IPS-NIHi7 (cell line): ENCODE measurements around the gene GPC6.
"Not testable (repeated sequence)": the region's sequence is repeated elsewhere in the genome, so short reads cannot be mapped to it uniquely, and the experiment has no call there.

ENCODE experiments used
- DNase-seq: peaks from one replicate; pipeline ENCODE4 v3.0.0; 2012; ENCODE audit warnings: mixed read lengths; ENCODE audit errors: extremely low spot score

Gene GPC6

DNA sequence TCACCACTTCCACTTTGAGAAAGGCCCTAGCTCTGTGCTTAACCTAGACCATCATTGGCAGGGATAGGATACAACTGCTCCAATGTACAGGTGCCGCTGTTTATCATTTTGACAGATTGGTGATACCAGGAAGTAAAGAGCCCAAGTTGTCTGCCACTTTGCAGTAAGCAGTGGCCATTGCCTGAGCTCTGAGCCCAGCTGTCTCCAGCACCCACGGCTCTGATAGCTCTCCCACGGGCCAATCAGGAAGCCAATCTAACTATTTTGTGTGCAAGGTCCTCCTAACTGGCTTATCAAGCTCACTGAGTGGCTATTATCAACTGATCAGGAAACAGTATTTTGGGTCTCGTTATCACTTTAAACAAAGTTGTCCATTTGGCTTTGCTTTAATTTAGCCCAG is 1071.7 kb downstream of the GPC6 start:
- DNase-seq = no peak

DNA sequence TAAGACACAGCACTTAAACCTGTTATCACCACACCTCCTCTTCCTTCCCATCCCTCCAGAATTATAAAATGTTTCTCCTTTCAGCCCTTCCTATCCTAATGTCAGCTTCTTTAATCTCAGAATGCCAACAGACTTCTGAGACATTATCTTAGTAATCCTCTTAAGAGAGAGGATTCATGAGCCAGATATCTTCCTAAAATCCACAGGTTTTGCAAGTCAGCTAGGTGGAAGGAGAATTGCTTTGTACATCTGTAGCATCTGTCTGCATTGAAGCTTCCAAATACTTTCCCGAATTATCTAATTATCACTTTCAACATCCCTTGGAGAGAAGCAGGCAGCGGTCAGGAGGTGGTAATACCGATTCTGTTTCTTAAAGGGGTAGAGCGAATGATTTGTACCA is 1073.8 kb downstream of the GPC6 start:
- DNase-seq = no peak

DNA sequence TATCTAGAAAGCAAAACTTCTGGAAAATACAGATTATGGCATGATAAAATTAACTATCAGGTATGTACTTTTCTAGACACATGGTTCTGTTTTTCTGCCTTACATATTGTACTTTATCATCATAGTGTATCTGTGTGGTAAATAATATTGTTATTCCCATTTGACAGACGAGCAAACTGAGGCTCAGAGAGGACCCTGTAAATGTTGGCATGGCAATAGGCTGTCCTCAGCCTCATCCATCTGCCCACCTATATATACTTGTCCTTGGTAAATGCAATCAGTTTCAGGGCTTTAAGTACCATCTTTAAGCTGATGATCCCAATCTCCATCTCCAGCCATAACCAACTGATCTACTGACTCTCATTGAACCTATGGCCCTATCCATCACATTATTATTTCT is 1074.9 kb downstream of the GPC6 start:
- no peak for DNase-seq

GRCh38 chr13:94302847-94303565 is 1076.4 kb downstream of the GPC6 start:
- not testable (repeated sequence) for DNase-seq

GRCh38 chr13:94303644-94304174 is 1077.1 kb downstream of the GPC6 start:
- no peak for DNase-seq

DNA sequence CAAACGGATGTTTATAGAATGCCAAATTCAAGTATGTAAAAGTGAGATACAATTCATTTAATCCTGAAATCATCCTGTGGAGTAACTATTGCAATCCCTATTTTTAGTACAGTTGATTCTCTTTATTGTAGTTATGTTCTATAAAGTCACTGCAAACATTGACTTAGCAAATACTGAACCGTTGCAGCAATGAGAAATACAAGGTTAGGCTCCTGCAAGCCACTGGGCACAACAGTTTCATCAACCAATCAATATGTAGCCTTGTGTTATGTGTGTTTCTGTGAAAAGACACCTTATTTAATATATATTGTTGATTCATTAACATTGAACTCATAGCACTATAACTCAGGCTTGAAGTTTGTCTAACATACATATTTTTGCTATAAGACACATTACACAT is 1078.4 kb downstream of the GPC6 start:
- DNase-seq = no peak

GRCh38 chr13:94305463-94305862 is 1078.9 kb downstream of the GPC6 start:
- DNase-seq = no peak

- DNase-seq = no peak
Observed at GRCh38 chr13:94305934-94306333, 1079.3 kb downstream of the GPC6 start.

DNA sequence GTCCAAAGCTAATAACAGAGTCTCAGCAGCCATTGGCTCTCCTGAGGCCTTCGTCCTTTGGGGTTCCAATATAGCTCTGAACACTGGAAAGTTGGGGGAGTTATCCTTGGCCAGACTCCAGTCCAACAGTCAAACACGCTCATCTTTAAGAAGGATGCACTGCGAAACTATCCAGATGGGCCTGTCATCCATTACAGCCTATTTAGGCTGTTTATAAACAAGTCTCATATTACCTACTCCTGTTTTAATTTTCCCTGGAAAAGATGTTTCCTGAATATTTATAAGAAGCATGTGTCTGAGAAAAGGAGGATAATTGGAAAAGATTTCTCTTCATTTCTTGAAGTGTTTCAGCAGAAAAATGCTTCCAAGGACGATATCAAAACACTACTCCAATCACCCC is 1082.2 kb downstream of the GPC6 start:
- no peak for DNase-seq

DNA sequence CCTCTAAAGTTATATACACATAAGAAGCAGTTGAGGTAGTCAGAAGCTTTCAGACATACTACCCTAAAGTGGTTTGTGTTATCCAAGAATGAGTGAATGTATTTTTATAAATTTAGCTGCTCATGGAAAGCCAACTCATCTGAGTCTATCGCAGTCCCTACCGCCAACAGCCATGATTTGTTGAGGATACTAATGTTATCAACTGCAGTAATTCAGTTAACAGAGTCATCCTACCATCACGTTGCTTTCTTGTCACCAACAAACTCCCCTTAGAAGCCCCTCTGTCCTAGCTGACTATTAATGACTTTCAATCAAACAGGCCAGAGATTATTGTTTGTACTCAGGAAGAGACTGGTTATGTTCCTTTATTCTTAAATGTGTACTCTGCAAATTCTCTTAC is 1083.0 kb downstream of the GPC6 start:
- DNase-seq = no peak

DNA sequence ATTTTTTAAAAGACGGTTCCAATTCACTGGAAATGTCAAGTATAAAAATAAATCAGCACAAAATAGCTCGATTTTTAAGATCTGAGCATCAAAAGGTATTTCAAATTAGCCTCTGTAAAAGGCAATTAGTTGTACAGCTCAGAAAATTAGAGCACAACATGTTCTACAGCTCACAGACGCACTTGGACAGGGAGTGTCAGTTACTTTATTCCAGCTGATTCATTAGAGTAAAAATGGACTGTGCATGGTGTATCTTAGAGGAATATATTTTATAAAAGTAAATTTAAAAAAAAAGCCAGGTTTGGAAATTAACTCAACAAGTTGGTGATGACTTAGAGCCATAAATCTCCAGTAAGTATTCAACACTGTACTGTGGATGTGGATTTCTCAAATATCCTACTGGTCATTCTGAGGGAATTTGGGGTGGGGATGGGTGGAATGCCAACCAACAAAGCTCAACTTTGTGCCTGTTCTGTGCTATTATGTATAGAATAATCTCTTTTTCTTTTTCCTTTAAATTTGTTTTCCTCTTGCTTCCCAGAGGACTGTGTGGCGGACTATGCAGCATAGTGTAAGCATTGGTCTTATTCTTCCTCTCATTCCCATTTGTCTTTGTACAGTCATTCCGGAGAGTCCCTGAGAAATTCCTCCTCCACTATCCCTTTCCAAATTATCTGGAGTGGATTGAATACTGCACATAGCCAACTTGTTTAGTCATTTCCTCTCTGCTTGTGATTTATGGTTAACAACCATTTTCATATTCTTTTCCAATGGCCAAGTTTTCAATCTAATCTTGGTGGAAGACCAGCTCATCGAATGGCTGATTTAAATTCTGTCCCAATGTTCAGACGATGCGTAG is 1083.6 kb downstream of the GPC6 start:
- DNase-seq = no peak

- DNase-seq = no peak
Observed at GRCh38 chr13:94311893-94312292, 1085.3 kb downstream of the GPC6 start.

DNA sequence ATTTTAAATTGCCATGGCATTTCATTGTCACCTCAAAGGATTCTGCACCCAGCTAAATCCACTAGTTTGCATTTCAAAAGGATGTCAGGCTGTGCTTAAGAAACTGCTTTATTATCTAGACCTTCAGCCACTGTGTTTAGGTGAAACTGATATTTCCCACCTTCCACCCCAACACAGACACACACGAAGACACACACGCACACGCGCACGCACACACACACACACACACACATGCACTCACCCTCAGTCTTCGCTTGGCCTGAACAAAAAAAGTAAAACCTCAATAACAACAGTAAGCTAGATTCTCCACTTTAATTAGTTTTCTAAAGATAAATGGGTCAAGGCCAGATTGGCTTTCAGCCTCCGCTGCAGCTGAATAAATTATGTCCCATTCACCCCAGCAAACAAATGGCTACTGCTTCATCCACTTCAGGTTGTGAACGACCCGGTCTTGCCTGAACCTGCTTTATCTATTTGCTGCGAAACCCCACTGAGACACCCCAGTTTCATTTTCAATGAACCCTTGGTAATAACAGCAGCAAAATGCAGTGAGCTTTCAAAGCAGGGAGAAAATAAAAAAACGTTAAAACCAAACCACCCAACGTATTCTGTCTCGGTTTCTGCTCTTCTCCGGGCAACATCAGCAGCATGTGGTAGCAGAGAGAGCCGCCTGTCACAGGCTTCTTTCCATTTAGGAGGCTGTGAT is 1086.1 kb downstream of the GPC6 start:
- DNase-seq = no peak

DNA sequence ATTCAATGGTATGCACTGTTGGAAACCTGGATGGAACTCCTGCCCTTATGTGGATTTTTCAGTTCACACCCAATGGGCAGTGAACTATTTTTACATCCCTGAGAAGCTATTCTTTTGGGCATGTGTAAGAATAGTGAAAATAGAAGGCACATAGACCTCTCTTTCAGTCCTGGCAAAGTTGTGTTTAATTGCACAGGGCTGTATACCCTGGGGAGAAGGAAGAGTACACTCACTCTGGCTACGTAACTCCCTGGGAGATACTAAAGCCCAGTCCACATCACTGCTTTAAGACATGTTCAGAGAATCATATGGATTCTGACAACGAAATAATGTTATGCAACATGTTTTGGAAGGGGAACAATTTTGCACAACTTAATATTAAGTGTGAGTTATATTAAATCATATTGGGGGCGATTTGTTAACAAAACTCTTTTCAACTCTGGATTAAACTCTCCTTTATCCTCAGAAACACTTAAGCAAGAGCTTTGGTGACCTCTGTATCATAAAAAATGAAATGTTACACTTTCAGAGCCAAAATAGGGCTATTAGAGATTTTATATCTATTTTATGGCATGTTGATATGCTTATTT is 1086.8 kb downstream of the GPC6 start:
- no peak for DNase-seq

GRCh38 chr13:94313926-94314325 is 1087.3 kb downstream of the GPC6 start:
- no peak for DNase-seq

DNA sequence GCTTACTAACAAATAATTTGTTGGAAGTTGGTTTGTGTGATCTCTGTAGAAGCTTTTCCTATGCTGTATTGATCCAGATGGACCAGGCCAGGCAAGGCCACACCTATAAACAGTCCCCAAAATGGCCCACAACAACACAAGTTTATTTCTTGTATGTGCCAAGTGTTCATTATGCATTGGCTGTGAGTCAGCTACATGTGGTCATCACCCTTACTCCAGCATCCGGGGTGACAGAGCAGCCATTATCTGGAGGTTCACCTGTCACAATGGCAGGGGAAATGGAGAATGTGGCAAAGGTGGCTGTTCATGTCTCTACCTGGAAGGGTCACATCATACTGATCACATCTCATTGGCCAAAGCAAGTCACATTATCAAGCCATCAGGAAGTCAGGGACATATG is 1088.6 kb downstream of the GPC6 start:
- no peak for DNase-seq

- DNase-seq = no peak
Observed at GRCh38 chr13:94317063-94317491, 1090.5 kb downstream of the GPC6 start.

GRCh38 chr13:94318418-94318817 is 1091.8 kb downstream of the GPC6 start:
- no peak for DNase-seq

DNA sequence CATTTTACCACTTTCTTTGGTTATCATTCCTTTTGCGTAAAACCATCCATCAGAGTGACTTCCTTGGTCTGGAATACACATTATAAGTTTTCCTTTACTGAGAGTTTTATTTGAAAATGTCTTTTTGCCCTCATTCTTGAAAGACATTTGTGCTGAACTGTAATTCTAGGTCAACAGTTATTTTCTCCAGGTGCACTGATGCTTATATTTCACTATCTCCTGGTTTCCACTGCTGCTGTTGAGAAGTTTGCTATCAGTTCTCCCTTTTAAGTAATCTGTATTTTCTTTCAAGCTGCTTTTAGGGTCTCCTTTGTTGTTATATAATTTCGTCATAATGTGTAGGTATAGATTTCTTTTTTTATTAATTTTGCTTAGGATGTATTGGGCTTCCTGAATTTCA is 1092.9 kb downstream of the GPC6 start:
- no peak for DNase-seq

DNA sequence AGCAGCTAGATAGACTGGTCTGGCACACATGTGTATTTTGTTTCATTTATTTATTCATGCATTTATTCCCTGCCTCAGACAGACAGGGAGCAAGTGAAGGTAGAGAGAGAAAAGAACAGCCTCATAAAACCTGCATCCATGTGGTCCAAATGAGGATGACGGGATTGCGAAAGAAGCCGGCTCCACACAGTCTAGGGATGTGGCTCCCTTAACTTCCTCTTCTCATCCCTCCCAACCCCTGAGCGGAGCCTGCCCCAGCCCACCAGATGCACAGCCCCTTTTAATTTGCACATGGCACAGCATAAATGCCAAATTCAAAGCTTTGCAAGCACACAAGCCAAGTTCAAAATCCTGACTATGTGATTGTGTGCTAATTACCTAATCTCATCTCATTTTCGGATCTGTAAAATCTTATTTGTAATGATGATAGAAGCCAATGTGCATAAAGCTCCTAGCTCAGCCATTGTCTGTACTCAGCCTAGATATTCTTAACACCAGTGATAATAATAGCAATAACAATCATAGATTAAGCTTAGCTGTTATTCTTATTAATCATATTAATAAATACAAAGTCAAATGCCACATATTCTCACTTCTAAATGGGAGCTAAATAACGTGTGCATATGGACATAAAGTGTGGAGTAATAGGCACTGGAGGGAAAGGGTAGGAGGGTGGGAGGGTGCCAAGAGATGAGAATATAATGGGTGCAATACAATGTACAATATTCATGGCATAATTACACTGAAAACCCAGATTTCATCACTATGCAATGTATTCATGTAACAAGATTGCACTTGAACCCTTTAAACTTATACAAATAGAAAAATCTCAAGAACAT is 1096.5 kb downstream of the GPC6 start:
- no peak for DNase-seq
